A673 (cell line): ENCODE measurements around the gene LRP1-AS.

ENCODE experiments used
- CTCF ChIP-seq: fragments of 300-800, 200-600 bp; sonication (generic); conservative IDR thresholded peaks from 2 replicates; pipeline ENCODE4 v1.5.1; 2017; ENCODE audit warnings: low read depth, mild to moderate bottlenecking, antibody characterized with exemption, low read length, moderate library complexity, mixed read lengths
- EZH2 ChIP-seq: fragments of 200-600 bp; sonication (generic); IDR thresholded peaks from 2 replicates; pipeline ENCODE4 v1.6.1; 2017; ENCODE audit warnings: borderline replicate concordance, low read depth, mild to moderate bottlenecking, mixed read lengths, antibody characterized with exemption, low read length; ENCODE audit not compliant: poor library complexity, severe bottlenecking

GRCh38 chr12:57177354-57177753 is 29.9 kb upstream of the LRP1-AS start:
- TF ChIP-seq CTCF (no peak), EZH2 (no peak)
